Measurements from ENCODE around the gene ADGRG6.

Gene ADGRG6

GRCh38 chr6:142265476-142265875, 36.3 kb upstream of the ADGRG6 start:
- H3K9me3 ChIP-seq (ENCODE audit: control extremely low read depth in 1 of 5, control insufficient read depth in 4 of 5, insufficient read depth in 2 of 5, low read depth in 1 of 5, low read length in 4 of 5): peaks cover 0 to 1% (median 0%) of the 10 kb centered on the region in 5 experiments
- DNase-seq: no peak
- ChIA-PET CTCF (interaction anchor here (0.8 kb wide), 1 partner anchor 13 kb away, joined by 3 read pairs; no protein-coding TSS in a partner anchor), POLR2A (interaction anchor here (0.5 kb wide), 1 partner anchor 48 kb away, joined by 3 read pairs; no protein-coding TSS in a partner anchor)
- H3K4me1 ChIP-seq (ENCODE audit: control extremely low read depth in 1 of 4, control insufficient read depth in 4 of 4, insufficient read depth in 4 of 4, low read length in 3 of 4): no peaks in the 10 kb centered on the region
- H3K36me3 ChIP-seq (ENCODE audit: control insufficient read depth in 4 of 4, insufficient read depth in 4 of 4, low read length in 3 of 4): no peaks in the 10 kb centered on the region
- no peak overlapping the region for H3K4me3 ChIP-seq (ENCODE audit: control insufficient read depth in 1 of 7, extremely low read depth in 1 of 7, insufficient read depth in 4 of 7, low read depth in 2 of 7, low read length in 6 of 7)
- WGBS (ENCODE audit: insufficient coverage): no CpG with 5 or more reads among the region's 1 CpG
- H3K27me3 ChIP-seq (replicated peaks in 2 of 5; ENCODE audit: control insufficient read depth in 4 of 5, insufficient read depth in 5 of 5, low read length in 4 of 5): no peaks in the 10 kb centered on the region
- H3K27ac ChIP-seq (ENCODE audit: insufficient read depth in 1 of 2, low read depth in 1 of 2, low read length in 2 of 2, poor library complexity in 1 of 2, severe bottlenecking in 2 of 2): no peak overlapping the region

GRCh38 chr6:142266060-142266459, 35.7 kb upstream of the ADGRG6 start:
- CTCF ChIA-PET: interaction anchor here (0.8 to 1.3 kb wide), 2 partner anchors 12 to 24 kb away, joined by 3 read pairs; no protein-coding TSS in a partner anchor
- H3K27ac ChIP-seq (ENCODE audit: insufficient read depth in 1 of 2, low read depth in 1 of 2, low read length in 2 of 2, poor library complexity in 1 of 2, severe bottlenecking in 2 of 2): no peak overlapping the region
- POLR2A ChIA-PET: no interaction called here
- 100% methylated on average over 2 of the region's 4 CpGs for WGBS (ENCODE audit: insufficient coverage)
- H3K4me1 ChIP-seq (ENCODE audit: control extremely low read depth in 1 of 4, control insufficient read depth in 4 of 4, insufficient read depth in 4 of 4, low read length in 3 of 4): no peaks in the 10 kb centered on the region
- H3K9me3 ChIP-seq (ENCODE audit: control extremely low read depth in 1 of 5, control insufficient read depth in 4 of 5, insufficient read depth in 2 of 5, low read depth in 1 of 5, low read length in 4 of 5): peaks cover 0 to 1% (median 0%) of the 10 kb centered on the region in 5 experiments
- no peaks in the 10 kb centered on the region for H3K27me3 ChIP-seq (replicated peaks in 2 of 5; ENCODE audit: control insufficient read depth in 4 of 5, insufficient read depth in 5 of 5, low read length in 4 of 5)
- DNase-seq: no peak
- no peak overlapping the region for H3K4me3 ChIP-seq (ENCODE audit: control insufficient read depth in 1 of 7, extremely low read depth in 1 of 7, insufficient read depth in 4 of 7, low read depth in 2 of 7, low read length in 6 of 7)
- H3K36me3 ChIP-seq (ENCODE audit: control insufficient read depth in 4 of 4, insufficient read depth in 4 of 4, low read length in 3 of 4): no peaks in the 10 kb centered on the region

DNA sequence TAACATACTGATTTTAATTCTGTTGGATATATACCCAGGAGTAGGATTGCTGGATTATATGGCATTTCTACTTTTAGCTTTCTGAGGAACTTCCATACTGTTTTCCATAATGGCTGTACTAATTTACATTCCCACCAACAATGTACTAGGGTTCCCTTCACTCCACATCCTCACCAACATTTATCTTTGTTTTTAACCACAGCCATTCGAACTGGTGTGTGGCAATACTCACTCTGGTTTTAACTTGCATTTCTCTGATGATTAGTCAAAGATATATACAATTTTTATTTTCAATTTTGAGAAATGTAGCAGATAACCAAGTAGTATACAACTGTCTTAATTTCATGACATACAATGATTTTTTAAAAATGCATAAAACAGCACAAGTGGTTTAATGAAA, 30.3 kb upstream of the ADGRG6 start:
- H3K9me3 ChIP-seq (ENCODE audit: control extremely low read depth in 1 of 5, control insufficient read depth in 4 of 5, insufficient read depth in 2 of 5, low read depth in 1 of 5, low read length in 4 of 5): no peaks in the 10 kb centered on the region
- DNase-seq: no peak
- ChIA-PET CTCF (interaction anchor here (1.0 kb wide), 1 partner anchor 30 kb away, joined by 3 read pairs; no protein-coding TSS in a partner anchor), POLR2A (no interaction called here)
- no peaks in the 10 kb centered on the region for H3K36me3 ChIP-seq (ENCODE audit: control insufficient read depth in 4 of 4, insufficient read depth in 4 of 4, low read length in 3 of 4)
- no peaks in the 10 kb centered on the region for H3K4me1 ChIP-seq (ENCODE audit: control extremely low read depth in 1 of 4, control insufficient read depth in 4 of 4, insufficient read depth in 4 of 4, low read length in 3 of 4)
- no CpG with 5 or more reads among the region's 1 CpG for WGBS (ENCODE audit: insufficient coverage)
- no peak overlapping the region for H3K4me3 ChIP-seq (ENCODE audit: control insufficient read depth in 1 of 7, extremely low read depth in 1 of 7, insufficient read depth in 4 of 7, low read depth in 2 of 7, low read length in 6 of 7)
- H3K27me3 ChIP-seq (replicated peaks in 2 of 5; ENCODE audit: control insufficient read depth in 4 of 5, insufficient read depth in 5 of 5, low read length in 4 of 5): no peaks in the 10 kb centered on the region
- H3K27ac ChIP-seq (ENCODE audit: insufficient read depth in 1 of 2, low read depth in 1 of 2, low read length in 2 of 2, poor library complexity in 1 of 2, severe bottlenecking in 2 of 2): no peak overlapping the region

GRCh38 chr6:142274656-142275055, 27.2 kb upstream of the ADGRG6 start:
- H3K27me3 ChIP-seq (replicated peaks in 2 of 5; ENCODE audit: control insufficient read depth in 4 of 5, insufficient read depth in 5 of 5, low read length in 4 of 5): no peaks in the 10 kb centered on the region
- WGBS (ENCODE audit: insufficient coverage): 96% methylated on average over 3 of the region's 4 CpGs
- CTCF ChIA-PET: interaction anchor here (1.6 to 1.8 kb wide), 2 partner anchors 11 to 17 kb away, joined by 5 read pairs; no protein-coding TSS in a partner anchor
- H3K9me3 ChIP-seq (ENCODE audit: control extremely low read depth in 1 of 5, control insufficient read depth in 4 of 5, insufficient read depth in 2 of 5, low read depth in 1 of 5, low read length in 4 of 5): no peaks in the 10 kb centered on the region
- no peak overlapping the region for H3K4me3 ChIP-seq (ENCODE audit: control insufficient read depth in 1 of 7, extremely low read depth in 1 of 7, insufficient read depth in 4 of 7, low read depth in 2 of 7, low read length in 6 of 7)
- no peaks in the 10 kb centered on the region for H3K36me3 ChIP-seq (ENCODE audit: control insufficient read depth in 4 of 4, insufficient read depth in 4 of 4, low read length in 3 of 4)
- DNase-seq: no peak
- POLR2A ChIA-PET: no interaction called here
- no peaks in the 10 kb centered on the region for H3K4me1 ChIP-seq (ENCODE audit: control extremely low read depth in 1 of 4, control insufficient read depth in 4 of 4, insufficient read depth in 4 of 4, low read length in 3 of 4)
- H3K27ac ChIP-seq (ENCODE audit: insufficient read depth in 1 of 2, low read depth in 1 of 2, low read length in 2 of 2, poor library complexity in 1 of 2, severe bottlenecking in 2 of 2): no peak overlapping the region

DNA sequence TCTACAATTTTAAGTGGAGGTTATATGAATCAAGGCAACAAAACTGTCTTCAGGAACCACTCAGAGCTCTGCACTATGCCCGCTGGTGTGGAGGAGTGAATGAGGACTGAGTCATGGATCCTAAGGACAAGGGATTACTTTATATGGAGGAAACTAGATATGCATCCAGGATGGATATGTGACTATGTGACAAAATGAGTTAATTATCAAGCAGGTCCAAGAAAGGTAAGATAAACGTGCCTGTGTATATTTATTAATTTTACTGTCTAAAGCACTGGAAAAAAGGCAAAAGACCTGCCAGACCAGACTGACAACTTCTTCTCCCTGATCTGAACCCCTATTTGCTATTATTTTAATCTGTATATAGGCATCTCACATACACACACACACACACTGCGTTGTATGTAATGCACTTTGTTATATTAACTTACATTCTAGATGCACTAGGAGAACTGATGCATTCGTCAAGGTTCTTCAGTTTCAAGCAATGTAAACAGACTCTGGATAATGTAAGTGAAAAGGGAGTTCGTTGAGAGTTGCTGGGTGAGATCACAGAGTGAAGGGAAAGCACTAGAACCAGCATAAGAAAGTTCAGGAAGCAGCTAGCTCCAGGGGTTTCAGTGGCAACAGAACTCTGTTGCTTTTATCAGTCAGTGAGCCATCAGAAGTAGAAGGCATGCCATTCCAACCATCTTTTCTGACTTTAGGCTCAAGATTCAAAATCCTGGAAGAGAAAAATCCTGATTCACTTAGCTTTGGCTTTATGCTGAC, 26.4 kb upstream of the ADGRG6 start:
- WGBS (ENCODE audit: insufficient coverage): 82% methylated on average over 3 of the region's 5 CpGs
- no peaks in the 10 kb centered on the region for H3K4me1 ChIP-seq (ENCODE audit: control extremely low read depth in 1 of 4, control insufficient read depth in 4 of 4, insufficient read depth in 4 of 4, low read length in 3 of 4)
- CTCF ChIA-PET: interaction anchor here (1.6 kb wide), 1 partner anchor 10 kb away, joined by 5 read pairs; no protein-coding TSS in a partner anchor
- no peak overlapping the region for H3K4me3 ChIP-seq (ENCODE audit: control insufficient read depth in 1 of 7, extremely low read depth in 1 of 7, insufficient read depth in 4 of 7, low read depth in 2 of 7, low read length in 6 of 7)
- H3K27ac ChIP-seq (ENCODE audit: insufficient read depth in 1 of 2, low read depth in 1 of 2, low read length in 2 of 2, poor library complexity in 1 of 2, severe bottlenecking in 2 of 2): no peak overlapping the region
- H3K36me3 ChIP-seq (ENCODE audit: control insufficient read depth in 4 of 4, insufficient read depth in 4 of 4, low read length in 3 of 4): no peaks in the 10 kb centered on the region
- no peak for DNase-seq
- peaks cover 0 to 2% (median 0%) of the 10 kb centered on the region in 5 experiments for H3K9me3 ChIP-seq (ENCODE audit: control extremely low read depth in 1 of 5, control insufficient read depth in 4 of 5, insufficient read depth in 2 of 5, low read depth in 1 of 5, low read length in 4 of 5)
- H3K27me3 ChIP-seq (replicated peaks in 2 of 5; ENCODE audit: control insufficient read depth in 4 of 5, insufficient read depth in 5 of 5, low read length in 4 of 5): no peaks in the 10 kb centered on the region
- POLR2A ChIA-PET: no interaction called here

DNA sequence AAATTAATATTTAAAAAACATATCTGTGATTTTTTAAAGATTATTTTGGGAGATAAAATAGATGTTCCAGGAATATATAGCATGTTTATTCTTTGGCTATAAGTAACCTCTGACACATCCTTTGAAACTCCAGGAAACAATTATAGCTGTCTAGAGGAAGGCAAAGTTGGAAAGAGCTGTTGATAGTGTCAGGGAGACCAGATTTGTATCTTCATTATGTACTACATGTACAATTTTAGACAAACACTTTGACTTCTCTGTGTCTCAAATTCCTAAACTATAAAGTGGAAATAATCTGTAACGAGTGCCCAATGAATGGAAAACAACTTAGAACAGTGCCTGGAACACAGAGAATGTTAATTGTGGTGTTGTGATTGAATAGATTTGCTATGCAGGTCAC, 25.6 kb upstream of the ADGRG6 start:
- WGBS (ENCODE audit: insufficient coverage): no CpG with 5 or more reads among the region's 1 CpG
- DNase-seq: no peak
- H3K4me3 ChIP-seq (ENCODE audit: control insufficient read depth in 1 of 7, extremely low read depth in 1 of 7, insufficient read depth in 4 of 7, low read depth in 2 of 7, low read length in 6 of 7): no peak overlapping the region

More for the DNA sequence above, 25.6 kb upstream of the ADGRG6 start:
- ChIA-PET CTCF (no interaction called here), POLR2A (no interaction called here)
- Histone ChIP-seq H3K4me1 (ENCODE audit: control extremely low read depth in 1 of 4, control insufficient read depth in 4 of 4, insufficient read depth in 4 of 4, low read length in 3 of 4) (no peaks in the 10 kb centered on the region), H3K9me3 (ENCODE audit: control extremely low read depth in 1 of 5, control insufficient read depth in 4 of 5, insufficient read depth in 2 of 5, low read depth in 1 of 5, low read length in 4 of 5) (peaks cover 0 to 4% (median 2%) of the 10 kb centered on the region in 5 experiments), H3K36me3 (ENCODE audit: control insufficient read depth in 4 of 4, insufficient read depth in 4 of 4, low read length in 3 of 4) (no peaks in the 10 kb centered on the region), H3K27me3 (replicated peaks in 2 of 5; ENCODE audit: control insufficient read depth in 4 of 5, insufficient read depth in 5 of 5, low read length in 4 of 5) (no peaks in the 10 kb centered on the region), H3K27ac (ENCODE audit: insufficient read depth in 1 of 2, low read depth in 1 of 2, low read length in 2 of 2, poor library complexity in 1 of 2, severe bottlenecking in 2 of 2) (no peak overlapping the region)

Measured in common myeloid progenitor, CD34-positive (primary cell).